OCI-LY7 (cell line): ENCODE measurements around the gene COL5A1.

Source experiments
- EZH2phosphoT487 ChIP-seq: fragments of 200-600 bp; sonication (generic); IDR thresholded peaks from 2 replicates; pipeline ENCODE4 v1.6.1; 2018; ENCODE audit warnings: low read depth, borderline replicate concordance, mild to moderate bottlenecking, mixed run types, antibody characterized with exemption, low read length, moderate library complexity, mixed read lengths
- TF ChIP-seq, protein P1 (sequence below): fragments of 200-600 bp; sonication (generic); conservative IDR thresholded peaks from 2 replicates; pipeline ENCODE4 v1.5.1; 2014; ENCODE audit warnings: mild to moderate bottlenecking, antibody characterized with exemption, low read length, moderate library complexity, mixed read lengths

DNA sequence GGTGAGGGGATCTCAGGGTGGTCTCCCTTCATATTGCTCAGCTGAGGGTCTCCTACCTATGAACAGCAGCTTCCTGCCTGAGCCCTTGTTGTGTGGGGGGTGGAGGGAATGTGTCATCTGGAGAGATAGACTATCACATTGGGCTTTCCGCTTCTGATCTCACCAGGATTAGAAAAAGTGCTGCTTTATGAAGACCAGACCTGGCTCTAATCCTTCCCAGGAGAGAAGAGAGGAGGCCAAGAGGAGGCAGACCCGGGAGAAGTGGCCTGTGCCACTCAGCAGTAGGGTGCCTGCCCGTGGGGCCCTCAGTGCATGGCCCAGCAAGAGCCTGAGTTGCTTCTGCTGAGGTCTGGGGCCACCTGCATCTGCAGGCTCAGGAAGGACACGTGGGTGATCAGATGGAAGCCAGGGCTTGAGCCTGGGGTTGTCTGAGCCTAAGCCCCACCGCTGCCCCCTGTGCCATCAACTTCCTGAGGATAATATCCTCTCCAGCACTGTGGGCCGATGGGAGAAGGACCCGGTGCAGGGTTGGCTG, 22.1 kb upstream of the COL5A1 start:
- TF ChIP-seq, protein P1, sequence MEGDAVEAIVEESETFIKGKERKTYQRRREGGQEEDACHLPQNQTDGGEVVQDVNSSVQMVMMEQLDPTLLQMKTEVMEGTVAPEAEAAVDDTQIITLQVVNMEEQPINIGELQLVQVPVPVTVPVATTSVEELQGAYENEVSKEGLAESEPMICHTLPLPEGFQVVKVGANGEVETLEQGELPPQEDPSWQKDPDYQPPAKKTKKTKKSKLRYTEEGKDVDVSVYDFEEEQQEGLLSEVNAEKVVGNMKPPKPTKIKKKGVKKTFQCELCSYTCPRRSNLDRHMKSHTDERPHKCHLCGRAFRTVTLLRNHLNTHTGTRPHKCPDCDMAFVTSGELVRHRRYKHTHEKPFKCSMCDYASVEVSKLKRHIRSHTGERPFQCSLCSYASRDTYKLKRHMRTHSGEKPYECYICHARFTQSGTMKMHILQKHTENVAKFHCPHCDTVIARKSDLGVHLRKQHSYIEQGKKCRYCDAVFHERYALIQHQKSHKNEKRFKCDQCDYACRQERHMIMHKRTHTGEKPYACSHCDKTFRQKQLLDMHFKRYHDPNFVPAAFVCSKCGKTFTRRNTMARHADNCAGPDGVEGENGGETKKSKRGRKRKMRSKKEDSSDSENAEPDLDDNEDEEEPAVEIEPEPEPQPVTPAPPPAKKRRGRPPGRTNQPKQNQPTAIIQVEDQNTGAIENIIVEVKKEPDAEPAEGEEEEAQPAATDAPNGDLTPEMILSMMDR: no peak
- no peak for TF ChIP-seq EZH2phosphoT487
